AG04450 (cell line): Measurements from ENCODE around the gene PLA2G1B. TPM values are rescaled to one million over a fixed set of nuclear protein-coding genes. Genes with fewer than 3 reads are reported as not detected.

Source experiments
- CTCF ChIA-PET: fragments of 300-600, 350-600 bp; formaldehyde crosslinking; extraction: SDS; loops from one replicate; lab custom pipeline; 2022; ENCODE audit warnings: antibody characterized with exemption, inconsistent platforms; lab: Charles Lee
- POLR2A ChIA-PET: fragments of 350-600 bp; formaldehyde crosslinking; extraction: SDS; loops from one replicate; lab custom pipeline; 2021; ENCODE audit warnings: antibody characterized with exemption, inconsistent platforms; lab: Yijun Ruan, JAX
- DNase-seq: peaks from one replicate; pipeline ENCODE4 v3.0.0-alpha.2; 2011; ENCODE audit warnings: low read depth, low spot score
- H3K27ac ChIP-seq: one replicate; pipeline ENCODE4 v1.5.1; 2012; ENCODE audit warnings: low read depth, low read length, control low read depth
- H3K27me3 ChIP-seq: one replicate; pipeline ENCODE4 v1.6.0; 2012; ENCODE audit warnings: low read length; ENCODE audit not compliant: control insufficient read depth, insufficient read depth
- H3K4me3 ChIP-seq: 2 replicates; pipeline ENCODE4 v1.5.1; 2011; ENCODE audit warnings: mild to moderate bottlenecking, low read depth, low read length, control low read depth
- H3K9me3 ChIP-seq: 2 replicates; pipeline ENCODE4 v1.5.1; 2012; ENCODE audit warnings: low read length; ENCODE audit not compliant: control insufficient read depth, insufficient read depth
- polyA plus RNA-seq: library from polyadenylated mRNA; depleted of rRNA; stranded (reverse); fragments of >200 nt; gene quantifications from 2 replicates; pipeline ENCODE4 v1.2.3, GENCODE V29; 2011
- TF ChIP-seq, protein P1 (sequence below): IDR thresholded peaks from 2 replicates; pipeline ENCODE4 v1.5.1; 2011; ENCODE audit warnings: low read depth, low read length, control low read depth, inconsistent platforms

Gene PLA2G1B
- polyA plus RNA-seq, 1 experiment = 0.41 TPM

DNA sequence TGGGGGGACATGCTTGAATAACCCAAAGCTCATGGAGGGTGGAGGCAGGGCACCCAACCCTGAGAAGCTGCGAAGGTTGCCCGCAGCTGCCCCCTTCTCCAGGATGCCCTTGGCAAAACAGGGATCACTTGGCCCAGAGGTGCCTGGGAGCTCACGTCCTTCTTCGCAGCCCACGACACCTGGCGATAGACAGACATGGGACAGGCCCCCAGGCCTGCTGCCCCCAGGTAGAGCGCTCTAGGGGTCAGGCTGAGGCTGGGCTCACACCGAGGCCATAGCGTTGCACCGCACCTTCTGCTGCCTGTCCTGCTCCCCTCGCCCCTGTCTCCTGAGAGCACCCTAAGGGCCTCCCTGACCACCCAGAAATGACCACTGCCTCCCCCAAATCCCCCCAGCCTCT, 20.2 kb upstream of the PLA2G1B start:
- ChIA-PET POLR2A (no interaction called here), CTCF (interaction anchor here (0.6 kb wide), 1 partner anchor 7 kb away, joined by 4 read pairs; no protein-coding TSS in a partner anchor)
- H3K4me3 ChIP-seq = no peak overlapping the region
- TF ChIP-seq, protein P1, sequence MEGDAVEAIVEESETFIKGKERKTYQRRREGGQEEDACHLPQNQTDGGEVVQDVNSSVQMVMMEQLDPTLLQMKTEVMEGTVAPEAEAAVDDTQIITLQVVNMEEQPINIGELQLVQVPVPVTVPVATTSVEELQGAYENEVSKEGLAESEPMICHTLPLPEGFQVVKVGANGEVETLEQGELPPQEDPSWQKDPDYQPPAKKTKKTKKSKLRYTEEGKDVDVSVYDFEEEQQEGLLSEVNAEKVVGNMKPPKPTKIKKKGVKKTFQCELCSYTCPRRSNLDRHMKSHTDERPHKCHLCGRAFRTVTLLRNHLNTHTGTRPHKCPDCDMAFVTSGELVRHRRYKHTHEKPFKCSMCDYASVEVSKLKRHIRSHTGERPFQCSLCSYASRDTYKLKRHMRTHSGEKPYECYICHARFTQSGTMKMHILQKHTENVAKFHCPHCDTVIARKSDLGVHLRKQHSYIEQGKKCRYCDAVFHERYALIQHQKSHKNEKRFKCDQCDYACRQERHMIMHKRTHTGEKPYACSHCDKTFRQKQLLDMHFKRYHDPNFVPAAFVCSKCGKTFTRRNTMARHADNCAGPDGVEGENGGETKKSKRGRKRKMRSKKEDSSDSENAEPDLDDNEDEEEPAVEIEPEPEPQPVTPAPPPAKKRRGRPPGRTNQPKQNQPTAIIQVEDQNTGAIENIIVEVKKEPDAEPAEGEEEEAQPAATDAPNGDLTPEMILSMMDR = no peak
- peaks cover 15% of the 10 kb centered on the region for H3K27me3 ChIP-seq
- no peaks in the 10 kb centered on the region; the same call in 1 of the 2 replicates for H3K9me3 ChIP-seq
- no peak overlapping the region for H3K27ac ChIP-seq
- DNase-seq = no peak

DNA sequence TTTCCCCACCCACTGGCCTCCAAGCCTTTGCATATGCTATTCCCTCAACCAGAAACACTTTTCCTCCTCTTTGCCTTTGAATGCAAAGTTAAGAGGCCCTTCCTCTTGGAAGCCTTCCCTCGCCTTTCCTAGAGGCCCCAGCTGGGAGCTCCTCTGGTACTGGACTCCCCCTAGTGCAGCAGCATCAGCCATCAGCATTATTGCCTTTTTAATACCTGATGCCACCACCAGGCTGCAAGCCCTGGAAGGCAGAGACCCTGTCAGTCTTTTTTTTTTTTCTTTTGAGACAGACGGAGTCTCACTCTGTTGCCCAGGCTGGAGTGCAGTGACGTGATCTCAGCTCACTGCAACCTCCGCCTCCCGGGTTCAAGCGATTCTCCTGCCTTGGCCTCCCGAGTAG, 19.1 kb upstream of the PLA2G1B start:
- TF ChIP-seq, protein P1 = 0 out of 2 replicates have a peak, but pooled peaks have one; percentile 6

DNA sequence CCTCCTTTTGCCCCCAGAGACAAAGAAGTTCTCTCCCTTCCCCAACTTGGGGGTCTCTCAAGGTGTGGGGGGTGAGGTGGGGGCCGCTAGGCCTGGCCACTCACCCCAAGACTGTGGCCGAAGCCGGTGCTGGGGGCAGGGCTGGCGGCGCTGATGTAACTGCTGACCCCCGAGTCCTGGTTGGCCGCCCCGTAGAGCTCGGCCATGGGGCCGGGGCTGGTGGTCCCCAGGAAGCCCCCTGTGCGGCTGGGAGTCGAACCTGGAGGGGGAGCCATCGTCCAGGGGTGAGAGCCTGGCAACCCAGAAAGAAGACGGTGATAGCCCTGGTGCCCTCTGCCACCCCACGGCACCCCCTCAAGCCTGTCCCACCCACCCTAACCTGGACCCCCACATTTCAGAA, 18.5 kb upstream of the PLA2G1B start:
- POLR2A ChIA-PET = no interaction called here
- CTCF ChIA-PET = no interaction called here
- Histone ChIP-seq H3K4me3 (no peak overlapping the region), H3K27ac (no peak overlapping the region), H3K27me3 (peaks cover 17% of the 10 kb centered on the region), H3K9me3 (no peaks in the 10 kb centered on the region; the same call in 1 of the 2 replicates)
- DNase-seq = no peak
- TF ChIP-seq, protein P1 = no peak

More for the DNA sequence above, 19.1 kb upstream of the PLA2G1B start:
- DNase-seq = no peak
- POLR2A ChIA-PET = no interaction called here
- peaks cover 19% of the 10 kb centered on the region for H3K27me3 ChIP-seq
- CTCF ChIA-PET = no interaction called here
- no peak overlapping the region for H3K27ac ChIP-seq
- no peak overlapping the region for H3K4me3 ChIP-seq
- H3K9me3 ChIP-seq = no peaks in the 10 kb centered on the region; the same call in 1 of the 2 replicates

DNA sequence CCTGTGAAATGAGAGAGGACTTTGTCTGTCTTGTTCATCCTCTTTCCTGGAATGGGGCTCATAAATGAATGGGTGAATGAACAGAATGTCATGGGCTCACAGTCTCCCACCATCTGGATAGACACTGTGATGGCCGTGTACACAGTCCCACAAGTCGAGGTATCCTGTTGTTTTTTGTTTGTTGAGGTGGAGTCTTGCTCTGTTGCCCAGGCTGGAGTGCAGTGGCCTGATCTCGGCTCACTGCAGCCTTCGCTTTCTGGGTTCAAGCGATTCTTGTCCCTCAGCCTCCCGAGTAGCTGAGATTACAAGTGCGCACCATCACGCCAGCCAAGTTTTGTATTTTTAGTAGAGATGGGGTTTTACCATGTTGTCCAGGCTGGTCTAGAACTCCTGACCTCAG, 16.1 kb upstream of the PLA2G1B start:
- Histone ChIP-seq H3K27ac (no peak overlapping the region), H3K27me3 (peaks cover 22% of the 10 kb centered on the region), H3K9me3 (no peaks in the 10 kb centered on the region; the same call in 1 of the 2 replicates), H3K4me3 (no peak overlapping the region)
- no peak for DNase-seq
- CTCF ChIA-PET = no interaction called here
- POLR2A ChIA-PET = no interaction called here
- TF ChIP-seq, protein P1 = no peak

DNA sequence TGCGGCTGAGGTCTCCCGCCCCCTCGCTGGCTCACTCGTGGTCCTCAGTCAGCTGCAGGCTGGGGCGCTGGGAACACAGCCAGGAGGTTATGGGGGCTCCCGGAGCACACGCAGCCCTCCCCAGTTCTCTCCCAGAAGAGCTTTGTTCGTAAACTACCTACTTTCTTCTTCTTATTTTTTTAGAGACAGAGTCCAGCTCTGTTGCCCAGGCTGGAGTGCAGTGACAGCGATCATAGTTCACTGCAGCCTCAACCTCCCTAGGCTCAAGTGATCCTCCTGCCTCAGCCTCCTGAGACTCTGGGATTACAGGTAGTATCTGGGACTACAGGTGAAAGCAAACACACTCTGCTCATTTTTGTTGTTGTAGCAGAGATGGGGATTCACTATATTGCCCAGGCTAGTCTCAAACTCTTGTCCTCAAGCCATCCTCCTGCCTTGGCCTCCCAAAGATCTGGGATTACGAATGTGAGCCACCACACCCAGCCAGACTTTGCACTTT, 15.5 kb upstream of the PLA2G1B start:
- no peak for DNase-seq
- POLR2A ChIA-PET = no interaction called here
- TF ChIP-seq, protein P1 = no peak
- H3K4me3 ChIP-seq = no peak overlapping the region
- CTCF ChIA-PET = no interaction called here
- no peaks in the 10 kb centered on the region; the same call in 1 of the 2 replicates for H3K9me3 ChIP-seq
- H3K27me3 ChIP-seq = peaks cover 22% of the 10 kb centered on the region
- H3K27ac ChIP-seq = no peak overlapping the region
